SK-N-SH treated with all-trans-retinoic acid at 6 μM for 48 hours (cell line): ENCODE data around the gene ADAMTS17.

Experiments
- ARNTL ChIP-seq: fragments of 450-650 bp; formaldehyde crosslinking; IDR thresholded peaks from 2 replicates; pipeline ENCODE4 v1.5.0; 2020; ENCODE audit warnings: low read depth, mild to moderate bottlenecking, moderate library complexity, borderline replicate concordance
- CREB5 ChIP-seq: fragments of 250-450 bp; sonication (Bioruptor Pico); IDR thresholded peaks from 2 replicates; pipeline ENCODE4 v1.5.1; 2020; ENCODE audit warnings: low read depth, mild to moderate bottlenecking, moderate library complexity
- ESRRG ChIP-seq: fragments of 250-450 bp; sonication (Bioruptor Pico); IDR thresholded peaks from 2 replicates; pipeline ENCODE4 v1.6.1; 2021; ENCODE audit warnings: mild to moderate bottlenecking
- GLIS3 ChIP-seq: fragments of 250-450 bp; sonication (Bioruptor Pico); IDR thresholded peaks from 2 replicates; pipeline ENCODE4 v1.5.0; 2020; ENCODE audit warnings: mild to moderate bottlenecking, moderate library complexity
- OSR1 ChIP-seq: fragments of 250-450 bp; sonication (Bioruptor Pico); IDR thresholded peaks from 2 replicates; pipeline ENCODE4 v1.8.0; 2022; ENCODE audit warnings: moderate library complexity, mild to moderate bottlenecking, inconsistent platforms
- PATZ1 ChIP-seq: fragments of 250-450 bp; sonication (Bioruptor Pico); IDR thresholded peaks from 2 replicates; pipeline ENCODE4 v1.8.0; 2020; ENCODE audit warnings: mild to moderate bottlenecking, moderate library complexity, borderline replicate concordance
- PPARA ChIP-seq: fragments of 250-450 bp; sonication (Bioruptor Pico); IDR thresholded peaks from 2 replicates; pipeline ENCODE4 v1.5.0; 2020; ENCODE audit warnings: mild to moderate bottlenecking, borderline replicate concordance
- RARB ChIP-seq: fragments of 250-450 bp; sonication (Bioruptor Pico); IDR thresholded peaks from 2 replicates; pipeline ENCODE4 v1.8.0; 2021; ENCODE audit warnings: mild to moderate bottlenecking, moderate library complexity
- TCF4 ChIP-seq: fragments of 250-450 bp; sonication (Bioruptor Pico); IDR thresholded peaks from 2 replicates; pipeline ENCODE4 v1.8.0; 2021; ENCODE audit warnings: mild to moderate bottlenecking, moderate library complexity, borderline replicate concordance
- TSHZ2 ChIP-seq: fragments of 250-450 bp; sonication (Bioruptor Pico); IDR thresholded peaks from 2 replicates; pipeline ENCODE4 v1.5.0; 2020; ENCODE audit warnings: mild to moderate bottlenecking, moderate library complexity
- ZFP3 ChIP-seq: fragments of 250-450 bp; sonication (Bioruptor Pico); IDR thresholded peaks from 2 replicates; pipeline ENCODE4 v1.5.0; 2020; ENCODE audit warnings: mild to moderate bottlenecking, moderate library complexity
- ZFP30 ChIP-seq: fragments of 450-650 bp; formaldehyde crosslinking; IDR thresholded peaks from 2 replicates; pipeline ENCODE4 v1.5.0; 2022; ENCODE audit warnings: mild to moderate bottlenecking, moderate library complexity
- ZNF8 ChIP-seq: fragments of 450-650 bp; formaldehyde crosslinking; IDR thresholded peaks from 2 replicates; pipeline ENCODE4 v1.5.0; 2020; ENCODE audit warnings: mild to moderate bottlenecking, moderate library complexity

GRCh38 chr15:100384108-100384410, 42.3 kb upstream of the ADAMTS17 start:
- TF ChIP-seq PATZ1 (CRISPR knock-in tag) (no peak), PPARA (CRISPR knock-in tag) (no peak), GLIS3 (no peak), ZFP3 (CRISPR knock-in tag) (no peak), ZNF8 (no peak), ESRRG (CRISPR knock-in tag) (no peak), RARB (CRISPR knock-in tag) (no peak), TCF4 (CRISPR knock-in tag) (no peak), ZFP30 (no peak), ARNTL (CRISPR knock-in tag) (no peak), TSHZ2 (CRISPR knock-in tag) (no peak), CREB5 (CRISPR knock-in tag) (no peak), OSR1 (CRISPR knock-in tag) (no peak)
